Osteoblast (primary cell): Measurements from ENCODE around the gene ADGRL3. TPM values are rescaled to one million over a fixed set of nuclear protein-coding genes. Genes with fewer than 3 reads are reported as not detected.

ENCODE experiments used
- DNase-seq: peaks from one replicate; pipeline ENCODE4 v3.0.0; 2011; ENCODE audit warnings: low spot score, mixed read lengths; ENCODE audit not compliant: insufficient read length; ENCODE audit errors: missing footprints
- H2AFZ ChIP-seq: 2 replicates; pipeline ENCODE4 v1.6.0; 2011; ENCODE audit warnings: mild to moderate bottlenecking, low read length
- H3K27ac ChIP-seq: 2 replicates; pipeline ENCODE4 v1.5.1; 2011; ENCODE audit warnings: mild to moderate bottlenecking, low read depth, low read length, moderate library complexity
- H3K27me3 ChIP-seq: 2 replicates; pipeline ENCODE4 v1.6.0; 2012; ENCODE audit warnings: mild to moderate bottlenecking, control low read depth, inconsistent platforms, low read length, moderate library complexity; ENCODE audit not compliant: insufficient read depth
- H3K36me3 ChIP-seq: 2 replicates; pipeline ENCODE4 v1.5.1; 2011; ENCODE audit warnings: mild to moderate bottlenecking, low read length, control low read depth, moderate library complexity; ENCODE audit not compliant: insufficient read depth
- H3K4me1 ChIP-seq: 2 replicates; pipeline ENCODE4 v1.5.1; 2011; ENCODE audit warnings: mild to moderate bottlenecking, low read length, control low read depth, moderate library complexity; ENCODE audit not compliant: insufficient read depth
- H3K4me2 ChIP-seq: 2 replicates; pipeline ENCODE4 v1.6.0; 2011; ENCODE audit warnings: mild to moderate bottlenecking, low read length; ENCODE audit not compliant: insufficient read depth
- H3K4me3 ChIP-seq: fragments of 200-600 bp; sonication (generic); 3 replicates; pipeline ENCODE4 v1.5.1; 2012; ENCODE audit warnings: mild to moderate bottlenecking, low read length, inconsistent platforms; ENCODE audit not compliant: insufficient read depth
- H3K79me2 ChIP-seq: 2 replicates; pipeline ENCODE4 v1.6.0; 2012; ENCODE audit warnings: mild to moderate bottlenecking, low read length, control low read depth, inconsistent platforms; ENCODE audit not compliant: insufficient read depth
- H3K9me3 ChIP-seq: 2 replicates; pipeline ENCODE4 v1.5.1; 2011; ENCODE audit warnings: low read depth, low read length, control low read depth
- H4K20me1 ChIP-seq: 2 replicates; pipeline ENCODE4 v1.6.0; 2012; ENCODE audit warnings: mild to moderate bottlenecking, low read length, control low read depth; ENCODE audit not compliant: insufficient read depth
- total RNA-seq: library from RNA; depleted of rRNA; stranded (reverse); fragments of >200 nt; gene quantifications from 2 replicates; pipeline ENCODE4 v1.2.3, GENCODE V29; 2012
- TF ChIP-seq, protein P1 (sequence below): IDR thresholded peaks from 2 replicates; pipeline ENCODE4 v1.5.1; 2011; ENCODE audit warnings: mild to moderate bottlenecking, low read depth, low read length, moderate library complexity; ENCODE audit errors: extremely low read depth

ADGRL3 gene
- total RNA-seq, 1 donor = not detected

GRCh38 chr4:61294936-61295335 is 94.8 kb downstream of the ADGRL3 start:
- Histone ChIP-seq H3K27me3 (no peaks in the 10 kb centered on the region), H3K4me2 (no peak overlapping the region), H3K79me2 (no peaks in the 10 kb centered on the region), H4K20me1 (no peaks in the 10 kb centered on the region), H3K4me1 (no peaks in the 10 kb centered on the region), H3K27ac (no peak overlapping the region), H2AFZ (no peak overlapping the region), H3K9me3 (no peaks in the 10 kb centered on the region), H3K36me3 (no peaks in the 10 kb centered on the region), H3K4me3 (no peak overlapping the region)
- no peak for DNase-seq
- TF ChIP-seq, protein P1, sequence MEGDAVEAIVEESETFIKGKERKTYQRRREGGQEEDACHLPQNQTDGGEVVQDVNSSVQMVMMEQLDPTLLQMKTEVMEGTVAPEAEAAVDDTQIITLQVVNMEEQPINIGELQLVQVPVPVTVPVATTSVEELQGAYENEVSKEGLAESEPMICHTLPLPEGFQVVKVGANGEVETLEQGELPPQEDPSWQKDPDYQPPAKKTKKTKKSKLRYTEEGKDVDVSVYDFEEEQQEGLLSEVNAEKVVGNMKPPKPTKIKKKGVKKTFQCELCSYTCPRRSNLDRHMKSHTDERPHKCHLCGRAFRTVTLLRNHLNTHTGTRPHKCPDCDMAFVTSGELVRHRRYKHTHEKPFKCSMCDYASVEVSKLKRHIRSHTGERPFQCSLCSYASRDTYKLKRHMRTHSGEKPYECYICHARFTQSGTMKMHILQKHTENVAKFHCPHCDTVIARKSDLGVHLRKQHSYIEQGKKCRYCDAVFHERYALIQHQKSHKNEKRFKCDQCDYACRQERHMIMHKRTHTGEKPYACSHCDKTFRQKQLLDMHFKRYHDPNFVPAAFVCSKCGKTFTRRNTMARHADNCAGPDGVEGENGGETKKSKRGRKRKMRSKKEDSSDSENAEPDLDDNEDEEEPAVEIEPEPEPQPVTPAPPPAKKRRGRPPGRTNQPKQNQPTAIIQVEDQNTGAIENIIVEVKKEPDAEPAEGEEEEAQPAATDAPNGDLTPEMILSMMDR = no peak

GRCh38 chr4:61296144-61296543 is 96.0 kb downstream of the ADGRL3 start:
- Histone ChIP-seq H3K27ac (no peak overlapping the region), H2AFZ (no peak overlapping the region), H3K36me3 (no peaks in the 10 kb centered on the region), H3K79me2 (no peaks in the 10 kb centered on the region), H3K9me3 (no peaks in the 10 kb centered on the region), H3K4me1 (no peaks in the 10 kb centered on the region), H3K27me3 (no peaks in the 10 kb centered on the region), H4K20me1 (no peaks in the 10 kb centered on the region), H3K4me3 (no peak overlapping the region), H3K4me2 (no peak overlapping the region)
- TF ChIP-seq, protein P1 = no peak
- no peak for DNase-seq

GRCh38 chr4:61298178-61298740 is 98.1 kb downstream of the ADGRL3 start:
- DNase-seq = no peak
- TF ChIP-seq, protein P1 = no peak
- no peak overlapping the region for H3K4me3 ChIP-seq
- no peaks in the 10 kb centered on the region for H3K4me1 ChIP-seq
- no peaks in the 10 kb centered on the region for H3K79me2 ChIP-seq
- no peaks in the 10 kb centered on the region for H4K20me1 ChIP-seq
- no peak overlapping the region for H3K4me2 ChIP-seq
- no peaks in the 10 kb centered on the region for H3K36me3 ChIP-seq
- H3K27me3 ChIP-seq = no peaks in the 10 kb centered on the region
- no peak overlapping the region for H3K27ac ChIP-seq
- H3K9me3 ChIP-seq = peaks cover 2% of the 10 kb centered on the region
- H2AFZ ChIP-seq = no peak overlapping the region

- H4K20me1 ChIP-seq = no peaks in the 10 kb centered on the region
- H3K27ac ChIP-seq = no peak overlapping the region
- H3K4me1 ChIP-seq = no peaks in the 10 kb centered on the region
- peaks cover 2% of the 10 kb centered on the region for H3K9me3 ChIP-seq
- H3K4me2 ChIP-seq = no peak overlapping the region
- no peak for DNase-seq
- no peaks in the 10 kb centered on the region for H3K79me2 ChIP-seq
- no peak overlapping the region for H3K4me3 ChIP-seq
- no peaks in the 10 kb centered on the region for H3K36me3 ChIP-seq
- H2AFZ ChIP-seq = no peak overlapping the region
- no peaks in the 10 kb centered on the region for H3K27me3 ChIP-seq
- TF ChIP-seq, protein P1 = no peak
Observed at GRCh38 chr4:61299316-61299715, 99.2 kb downstream of the ADGRL3 start.
